Left renal pelvis (tissue), 4 donors: ENCODE results near the gene TPCN2. TPM values are rescaled to one million over a fixed set of nuclear protein-coding genes. Genes with fewer than 3 reads are reported as not detected.
"Not testable (repeated sequence)": the region's sequence is repeated elsewhere in the genome, so short reads cannot be mapped to it uniquely, and the experiment has no call there.

Experiments used
- DNase-seq, 4 donors: peaks; one replicate each; pipeline ENCODE4 v3.0.0-alpha.2; 2013; ENCODE audit warnings: low read depth in 4 of 4, low spot score in 3 of 4
- polyA plus RNA-seq, 4 donors: library from polyadenylated mRNA; unstranded; fragments of 120-200 nt; gene quantifications; one replicate each; pipeline ENCODE4 v1.2.1, GENCODE V29; 2013; ENCODE audit not compliant: insufficient read length in 4 of 4

Gene TPCN2
- polyA plus RNA-seq, 4 donors = 9.1 to 20.5 (median 14.2) TPM

GRCh38 chr11:69073469-69073868 lies 24.7 kb downstream of the TPCN2 start:
- DNase-seq = no peak

GRCh38 chr11:69074375-69075140 lies 25.8 kb downstream of the TPCN2 start:
- DNase-seq = no peak

GRCh38 chr11:69075421-69076128 lies 26.8 kb downstream of the TPCN2 start:
- no peak for DNase-seq

- DNase-seq = no peak
Measured at GRCh38 chr11:69076129-69076791, 27.5 kb downstream of the TPCN2 start.

GRCh38 chr11:69076977-69077376 lies 28.2 kb downstream of the TPCN2 start:
- DNase-seq = not testable (repeated sequence)

GRCh38 chr11:69078508-69078907 lies 29.8 kb downstream of the TPCN2 start:
- no peak for DNase-seq

GRCh38 chr11:69078930-69079605 lies 30.3 kb downstream of the TPCN2 start:
- no peak for DNase-seq

GRCh38 chr11:69079661-69080256 lies 31.0 kb downstream of the TPCN2 start:
- DNase-seq = no peak

GRCh38 chr11:69080257-69080995 lies 31.7 kb downstream of the TPCN2 start:
- DNase-seq = no peak

- no peak for DNase-seq
Measured at GRCh38 chr11:69081180-69081579, 32.4 kb downstream of the TPCN2 start.

GRCh38 chr11:69083531-69084247 lies 35.0 kb downstream of the TPCN2 start:
- DNase-seq = no peak

GRCh38 chr11:69084371-69084770 lies 35.6 kb downstream of the TPCN2 start:
- no peak for DNase-seq

GRCh38 chr11:69085490-69086095 lies 36.9 kb downstream of the TPCN2 start:
- no peak for DNase-seq

GRCh38 chr11:69086152-69087132 lies 37.7 kb downstream of the TPCN2 start:
- no peak for DNase-seq

GRCh38 chr11:69087133-69087524 lies 38.4 kb downstream of the TPCN2 start:
- DNase-seq = no peak

GRCh38 chr11:69087811-69088210 lies 39.1 kb downstream of the TPCN2 start:
- DNase-seq = no peak

- peak in 3 of 4 donors; percentile 44 to 70 (median 62) for DNase-seq
Measured at GRCh38 chr11:69088676-69089146, 40.0 kb downstream of the TPCN2 start.

GRCh38 chr11:69089258-69089657 lies 40.5 kb downstream of the TPCN2 start:
- no peak for DNase-seq
